ENCODE data around the gene CCDC6. TPM values are rescaled to one million over a fixed set of nuclear protein-coding genes. Genes with fewer than 3 reads are reported as not detected.

Gene CCDC6
- total and polyA plus RNA-seq, 12 donors, result 4.4 to 22.8 (median 17.0) TPM

DNA sequence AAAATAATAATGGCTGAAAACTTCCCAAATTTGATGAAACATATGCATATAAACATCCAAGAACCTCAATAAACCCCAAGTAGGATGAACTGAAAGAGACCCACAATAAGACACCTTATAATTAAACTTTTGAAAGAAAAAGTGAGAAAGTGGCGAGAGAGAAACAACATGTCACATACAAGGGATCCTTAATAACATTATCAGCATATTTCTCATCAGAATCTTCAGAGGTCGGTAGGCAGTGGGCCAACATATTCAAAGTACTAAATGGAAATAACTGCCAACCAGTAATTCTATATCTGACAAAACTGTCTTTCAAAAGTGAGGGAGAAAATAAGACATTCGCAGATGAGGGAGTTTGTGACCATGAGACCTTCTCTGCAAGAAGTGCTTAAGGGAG, 16.6 kb upstream of the CCDC6 start:
- DNase-seq (no peak), ATAC-seq (no peak)
- TF ChIP-seq, protein P1, sequence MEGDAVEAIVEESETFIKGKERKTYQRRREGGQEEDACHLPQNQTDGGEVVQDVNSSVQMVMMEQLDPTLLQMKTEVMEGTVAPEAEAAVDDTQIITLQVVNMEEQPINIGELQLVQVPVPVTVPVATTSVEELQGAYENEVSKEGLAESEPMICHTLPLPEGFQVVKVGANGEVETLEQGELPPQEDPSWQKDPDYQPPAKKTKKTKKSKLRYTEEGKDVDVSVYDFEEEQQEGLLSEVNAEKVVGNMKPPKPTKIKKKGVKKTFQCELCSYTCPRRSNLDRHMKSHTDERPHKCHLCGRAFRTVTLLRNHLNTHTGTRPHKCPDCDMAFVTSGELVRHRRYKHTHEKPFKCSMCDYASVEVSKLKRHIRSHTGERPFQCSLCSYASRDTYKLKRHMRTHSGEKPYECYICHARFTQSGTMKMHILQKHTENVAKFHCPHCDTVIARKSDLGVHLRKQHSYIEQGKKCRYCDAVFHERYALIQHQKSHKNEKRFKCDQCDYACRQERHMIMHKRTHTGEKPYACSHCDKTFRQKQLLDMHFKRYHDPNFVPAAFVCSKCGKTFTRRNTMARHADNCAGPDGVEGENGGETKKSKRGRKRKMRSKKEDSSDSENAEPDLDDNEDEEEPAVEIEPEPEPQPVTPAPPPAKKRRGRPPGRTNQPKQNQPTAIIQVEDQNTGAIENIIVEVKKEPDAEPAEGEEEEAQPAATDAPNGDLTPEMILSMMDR (IDR thresholded peaks at IDR 0.05), result no peak
- H3K27ac ChIP-seq, result no peak overlapping the region
- no peaks in the 10 kb centered on the region for H3K36me3 ChIP-seq
- intact Hi-C loops (cut with DNase I), result no loop called here
- H3K4me3 ChIP-seq, result no peak overlapping the region
- WGBS, 2 donors, result 61 to 63% methylated on average over 3 of the region's 3 CpGs
- no peaks in the 10 kb centered on the region for H3K4me1 ChIP-seq
- H3K27me3 ChIP-seq, result no peaks in the 10 kb centered on the region
- peaks cover 0 to 31% (median 16%) of the 10 kb centered on the region in 11 donors for H3K9me3 ChIP-seq

DNA sequence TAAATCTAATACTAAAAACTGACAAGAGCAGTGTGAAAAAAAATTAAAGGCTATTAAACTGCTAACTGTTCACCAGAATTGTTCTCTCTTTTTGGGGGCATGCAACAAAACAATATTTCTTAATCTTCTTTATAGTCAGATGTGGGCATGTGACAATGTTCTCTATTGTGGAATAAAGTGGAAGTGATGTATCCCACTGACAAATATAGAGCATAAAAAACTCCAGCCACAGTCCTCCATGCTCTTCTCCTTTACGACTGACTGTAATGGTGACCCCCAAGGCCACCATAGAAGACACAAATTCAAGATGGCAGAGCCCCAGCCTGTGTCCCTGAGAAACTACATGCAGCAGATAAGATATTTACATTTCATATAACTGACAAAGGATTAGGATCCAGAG, 11.6 kb upstream of the CCDC6 start:
- WGBS, 2 donors, result 80 to 93% methylated on average over 1 of the region's 1 CpG
- no peak overlapping the region for H3K27ac ChIP-seq
- no peak for DNase-seq
- TF ChIP-seq, protein P1 (IDR thresholded peaks at IDR 0.05), result no peak
- intact Hi-C loops (cut with DNase I), result no loop called here
- H3K9me3 ChIP-seq, result peaks cover 0 to 34% (median 22%) of the 10 kb centered on the region in 11 donors
- no peaks in the 10 kb centered on the region for H3K27me3 ChIP-seq
- no peak for ATAC-seq
- H3K4me3 ChIP-seq, result no peak overlapping the region
- no peaks in the 10 kb centered on the region for H3K36me3 ChIP-seq
- H3K4me1 ChIP-seq, result no peaks in the 10 kb centered on the region

DNA sequence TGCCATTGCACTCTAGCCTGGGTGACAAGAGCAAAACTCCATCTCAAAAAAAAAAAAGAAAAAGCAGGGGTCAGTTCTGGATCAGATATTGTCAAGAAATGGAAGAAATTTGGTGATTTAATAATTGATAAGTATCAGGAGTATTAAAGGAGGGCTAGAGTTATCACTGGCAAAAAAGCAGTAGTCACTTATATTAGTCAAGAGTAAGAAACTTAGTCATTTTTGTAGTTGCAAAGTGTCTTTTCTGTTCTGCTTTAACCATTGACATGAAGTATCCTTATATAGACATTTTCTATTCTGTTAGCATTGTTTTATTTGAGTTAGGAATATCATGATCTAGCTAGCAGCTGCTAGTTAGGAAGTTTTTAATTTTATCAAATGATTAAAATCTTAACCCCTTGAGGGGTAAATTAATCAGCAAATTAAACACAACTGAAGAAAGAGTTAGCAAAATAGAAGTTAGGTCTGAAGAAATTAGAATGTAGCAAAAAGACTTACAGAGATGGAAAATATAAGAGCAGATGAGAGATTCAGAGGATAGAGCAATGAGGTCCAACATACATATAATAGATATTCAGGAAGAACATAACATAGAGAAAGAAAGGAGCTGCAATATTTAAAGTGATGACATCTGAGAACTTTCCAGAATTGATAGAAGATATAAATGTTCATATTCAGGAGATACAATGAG, 7.3 kb upstream of the CCDC6 start:
- no peak overlapping the region for H3K4me3 ChIP-seq
- no peak for ATAC-seq
- no peak for DNase-seq
- TF ChIP-seq, protein P1 (IDR thresholded peaks at IDR 0.05), result no peak
- no peak overlapping the region for H3K27ac ChIP-seq
- intact Hi-C loops (cut with DNase I), result no loop called here
- peaks cover 0 to 4% (median 0%) of the 10 kb centered on the region in 9 donors for H3K4me1 ChIP-seq
- H3K36me3 ChIP-seq, result no peaks in the 10 kb centered on the region
- H3K27me3 ChIP-seq, result no peaks in the 10 kb centered on the region
- H3K9me3 ChIP-seq, result peaks cover 0 to 19% (median 12%) of the 10 kb centered on the region in 11 donors

DNA sequence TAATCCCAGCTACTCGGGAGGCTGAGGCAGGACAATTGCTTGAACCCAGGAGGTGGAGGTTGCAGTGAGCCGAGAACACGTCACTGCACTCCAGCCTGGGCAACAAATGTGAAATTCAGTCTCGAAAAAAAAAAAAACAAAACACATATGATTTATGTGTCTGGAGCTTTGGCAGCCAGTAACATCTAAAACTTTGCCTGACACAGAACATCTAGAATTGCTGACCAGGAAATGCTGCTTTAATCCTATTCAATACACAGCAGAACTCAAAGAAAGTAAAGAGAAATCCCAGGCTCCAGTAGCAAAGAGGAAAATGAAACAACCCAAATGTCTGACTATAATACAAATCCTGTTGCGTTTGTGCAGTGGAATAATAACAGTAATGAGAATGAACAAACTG, 4.5 kb upstream of the CCDC6 start:
- peaks cover 0 to 22% (median 16%) of the 10 kb centered on the region in 9 donors for H3K4me1 ChIP-seq
- no peaks in the 10 kb centered on the region for H3K36me3 ChIP-seq
- ATAC-seq (no peak), DNase-seq (no peak)
- no peak overlapping the region for H3K27ac ChIP-seq
- 85 to 88% methylated on average over 5 of the region's 5 CpGs for WGBS, 2 donors
- intact Hi-C loops (cut with DNase I), result no loop called here
- H3K9me3 ChIP-seq, result peaks cover 0 to 19% (median 12%) of the 10 kb centered on the region in 11 donors
- no peak overlapping the region for H3K4me3 ChIP-seq
- TF ChIP-seq, protein P1 (IDR thresholded peaks at IDR 0.05), result no peak
- H3K27me3 ChIP-seq, result no peaks in the 10 kb centered on the region
